Right hindlimb (tissue), 1 donor: ENCODE measurements around the gene TTC23L.
"Not testable (repeated sequence)": the region's sequence is repeated elsewhere in the genome, so short reads cannot be mapped to it uniquely, and the experiment has no call there.

Experiments
- DNase-seq: peaks from one replicate; pipeline ENCODE4 v3.0.0-alpha.2; 2018

Gene TTC23L

GRCh38 chr5:34876275-34876674, 37.3 kb downstream of the TTC23L start:
- no peak for DNase-seq

GRCh38 chr5:34881246-34881645, 42.3 kb downstream of the TTC23L start:
- no peak for DNase-seq

- DNase-seq = no peak
These were observed 47.6 kb downstream of the TTC23L start for GRCh38 chr5:34886392-34887119.

GRCh38 chr5:34889394-34889793, 50.4 kb downstream of the TTC23L start:
- DNase-seq = no peak

- DNase-seq = peak; percentile 82
These were observed 53.0 kb downstream of the TTC23L start for GRCh38 chr5:34891981-34892380.

GRCh38 chr5:34892414-34892813, 53.5 kb downstream of the TTC23L start:
- no peak for DNase-seq

GRCh38 chr5:34894716-34895115, 55.8 kb downstream of the TTC23L start:
- DNase-seq = no peak

GRCh38 chr5:34895641-34896419, 56.9 kb downstream of the TTC23L start:
- DNase-seq = no peak

GRCh38 chr5:34897646-34898045, 58.7 kb downstream of the TTC23L start:
- DNase-seq = no peak

- peak; percentile 81 for DNase-seq
These were observed 59.4 kb downstream of the TTC23L start for GRCh38 chr5:34898258-34898895.

GRCh38 chr5:34899066-34899465, 60.1 kb downstream of the TTC23L start:
- DNase-seq = no peak

- no peak for DNase-seq
These were observed 61.7 kb downstream of the TTC23L start for GRCh38 chr5:34900652-34901051.

GRCh38 chr5:34903260-34903659, 64.3 kb downstream of the TTC23L start:
- no peak for DNase-seq

- no peak for DNase-seq
These were observed 66.6 kb downstream of the TTC23L start for GRCh38 chr5:34905564-34905963.

GRCh38 chr5:34913072-34913471, 74.1 kb downstream of the TTC23L start:
- no peak for DNase-seq

GRCh38 chr5:34914671-34915138, 75.7 kb downstream of the TTC23L start:
- DNase-seq = peak; percentile 39

- peak; percentile 99 for DNase-seq
These were observed 76.3 kb downstream of the TTC23L start, which contains the start of the genes BRIX1 and RAD1 for GRCh38 chr5:34915139-34915855. Gene BRIX1 (plus strand): TSS chr5:34915711. CDS start chr5:34915739, 28 bp downstream. Gene RAD1 (minus strand): TSS chr5:34915504. CDS start chr5:34914892, 612 bp downstream.

- DNase-seq = no peak
These were observed 76.9 kb downstream of the TTC23L start for GRCh38 chr5:34915856-34916192.

GRCh38 chr5:34916518-34916917, 77.6 kb downstream of the TTC23L start:
- no peak for DNase-seq

- no peak for DNase-seq
These were observed 79.1 kb downstream of the TTC23L start for GRCh38 chr5:34918025-34918424.

GRCh38 chr5:34919077-34919476, 80.1 kb downstream of the TTC23L start:
- DNase-seq = no peak

GRCh38 chr5:34923256-34923655, 84.3 kb downstream of the TTC23L start:
- not testable (repeated sequence) for DNase-seq
